ENCODE data around the gene DCLK1. TPM values are rescaled to one million over a fixed set of nuclear protein-coding genes. Genes with fewer than 3 reads are reported as not detected.

DCLK1 gene
- total RNA-seq, 1 experiment from 2014 or later = 36.2 TPM

- no peak for TF ChIP-seq CTCF (conservative IDR thresholded peaks at IDR 0.05)
- Mint-ChIP-seq H3K36me3 (ENCODE audit: insufficient read depth in 1 of 3, low read depth in 3 of 3) (no peaks in the 10 kb centered on the region), H3K4me3 (no peak overlapping the region), H3K27me3 (ENCODE audit: low read depth) (no peaks in the 10 kb centered on the region), H3K4me1 (peaks cover 7 to 13% of the 10 kb centered on the region in 2 experiments), H3K9me3 (no peaks in the 10 kb centered on the region), H3K27ac (no peak overlapping the region)
- no peaks in the 10 kb centered on the region for H4K20me1 ChIP-seq (ENCODE audit: control insufficient read depth, insufficient read depth, insufficient read length)
- no peak overlapping the region for H4K5ac ChIP-seq (ENCODE audit: insufficient read length, low read depth, low read length)
- no peaks in the 10 kb centered on the region for H3K23me2 ChIP-seq (ENCODE audit: insufficient read length, low read depth, low read length, poor library complexity, severe bottlenecking)
- H2AK5ac ChIP-seq (ENCODE audit: insufficient read length, low read length) = no peak overlapping the region
- no peak overlapping the region for H3T11ph ChIP-seq (ENCODE audit: low read length)
- no peak overlapping the region for H3K14ac ChIP-seq (ENCODE audit: insufficient read depth, low read length)
- WGBS (ENCODE audit: extremely low coverage, insufficient read length, low lambda C conversion rate) = no CpG with 5 or more reads among the region's 5 CpGs
- DNase-seq = no peak
- no peak overlapping the region for H2BK5ac ChIP-seq (ENCODE audit: insufficient read length, low read length)
- H2BK12ac ChIP-seq (ENCODE audit: insufficient read length, low read depth, low read length) = no peak overlapping the region
- H3K79me2 ChIP-seq (ENCODE audit: insufficient read depth, low read length) = no peaks in the 10 kb centered on the region
- H3K23ac ChIP-seq (ENCODE audit: insufficient read length, low read depth, low read length) = no peak overlapping the region
- H2BK15ac ChIP-seq (ENCODE audit: low read depth, low read length) = no peak overlapping the region
- H3K27ac ChIP-seq (ENCODE audit: insufficient read length, low read depth, low read length) = no peak overlapping the region
- H3K4me1 ChIP-seq (ENCODE audit: insufficient read depth, low read length) = no peaks in the 10 kb centered on the region
- no peaks in the 10 kb centered on the region for H3K27me3 ChIP-seq (ENCODE audit: insufficient read depth, low read length)
- no peaks in the 10 kb centered on the region for H3K9me3 ChIP-seq (ENCODE audit: control insufficient read depth, low read depth, low read length)
- no peak overlapping the region for H4K91ac ChIP-seq (ENCODE audit: insufficient read length, low read depth, low read length)
- H3K9ac ChIP-seq (ENCODE audit: extremely low read depth, insufficient read length, low read length) = no peak overlapping the region
- H4K8ac ChIP-seq (replicated peaks; ENCODE audit: insufficient read length, low read depth, low read length) = no peak overlapping the region
- no peak overlapping the region for H3K4me2 ChIP-seq (ENCODE audit: insufficient read depth, insufficient read length, low read length)
- no peaks in the 10 kb centered on the region for H3K79me1 ChIP-seq (ENCODE audit: insufficient read depth, low read depth, low read length, poor library complexity, severe bottlenecking)
- H2AFZ ChIP-seq (ENCODE audit: low read length) = no peak overlapping the region
- H3K4ac ChIP-seq (ENCODE audit: low read depth, low read length) = no peak overlapping the region
- no peak overlapping the region for H3K56ac ChIP-seq (ENCODE audit: insufficient read length, low read depth, low read length)
- no peak overlapping the region for H2BK20ac ChIP-seq (ENCODE audit: low read depth, low read length, poor library complexity, severe bottlenecking)
- no peak overlapping the region for H3K18ac ChIP-seq (ENCODE audit: insufficient read length, low read depth, low read length)
- no peak overlapping the region for H2BK120ac ChIP-seq (ENCODE audit: low read depth, low read length, poor library complexity, severe bottlenecking)
These were observed 408.1 kb downstream of the DCLK1 start for GRCh38 chr13:35723053-35723461.
